ENCODE data around the gene DCUN1D1.

DCUN1D1 gene

DNA sequence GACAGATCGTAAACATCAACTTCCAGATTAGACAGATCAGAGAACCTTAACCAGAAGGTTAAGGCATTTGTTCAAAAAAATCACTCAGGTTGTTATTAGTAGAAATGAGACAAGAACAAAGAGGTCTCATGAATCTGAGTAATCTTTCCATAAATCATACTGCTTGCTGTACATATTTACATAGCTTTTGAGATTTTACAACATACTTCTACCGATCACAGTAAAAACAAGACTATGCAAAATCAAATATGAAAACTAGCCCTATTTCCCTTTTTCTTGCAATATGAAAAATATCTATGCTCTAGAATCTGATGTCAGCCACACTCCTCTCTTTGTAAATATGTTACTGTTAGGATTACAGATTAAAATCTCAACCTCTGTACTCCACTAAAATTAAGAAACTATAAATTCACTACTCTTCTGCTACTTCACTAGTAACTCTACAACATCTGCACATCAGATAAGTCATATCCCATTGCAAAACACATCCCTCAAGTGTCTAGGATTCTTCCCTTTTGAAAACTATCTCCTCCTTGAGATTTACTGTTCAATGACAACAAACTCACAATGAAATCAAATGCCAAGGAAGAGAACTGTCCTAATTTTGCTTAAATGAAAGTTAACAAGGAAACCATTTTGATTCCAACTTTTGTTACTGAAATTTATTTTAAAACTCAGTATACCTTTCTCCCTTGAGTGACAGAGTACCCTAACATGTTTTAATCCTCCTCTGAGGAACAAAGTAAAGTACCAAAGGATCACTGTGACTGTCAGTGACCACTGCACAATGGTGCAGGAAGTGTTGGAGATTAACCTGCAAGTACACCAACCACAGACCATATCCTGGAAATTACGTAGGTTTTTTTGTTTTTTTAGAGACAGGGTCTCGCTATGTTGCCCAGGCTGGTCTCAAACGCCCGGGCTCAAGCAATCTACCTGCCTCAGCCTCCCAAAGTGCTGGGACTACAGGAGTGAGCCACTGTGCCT lies 12.8 kb downstream of the DCUN1D1 start:
- in situ Hi-C loops (cut with HindIII; ENCODE audit: low sequenced_read_pairs): no loop called here
- DNase-seq (ENCODE audit: low read depth, low spot score): no peak
- TF ChIP-seq, protein P1, sequence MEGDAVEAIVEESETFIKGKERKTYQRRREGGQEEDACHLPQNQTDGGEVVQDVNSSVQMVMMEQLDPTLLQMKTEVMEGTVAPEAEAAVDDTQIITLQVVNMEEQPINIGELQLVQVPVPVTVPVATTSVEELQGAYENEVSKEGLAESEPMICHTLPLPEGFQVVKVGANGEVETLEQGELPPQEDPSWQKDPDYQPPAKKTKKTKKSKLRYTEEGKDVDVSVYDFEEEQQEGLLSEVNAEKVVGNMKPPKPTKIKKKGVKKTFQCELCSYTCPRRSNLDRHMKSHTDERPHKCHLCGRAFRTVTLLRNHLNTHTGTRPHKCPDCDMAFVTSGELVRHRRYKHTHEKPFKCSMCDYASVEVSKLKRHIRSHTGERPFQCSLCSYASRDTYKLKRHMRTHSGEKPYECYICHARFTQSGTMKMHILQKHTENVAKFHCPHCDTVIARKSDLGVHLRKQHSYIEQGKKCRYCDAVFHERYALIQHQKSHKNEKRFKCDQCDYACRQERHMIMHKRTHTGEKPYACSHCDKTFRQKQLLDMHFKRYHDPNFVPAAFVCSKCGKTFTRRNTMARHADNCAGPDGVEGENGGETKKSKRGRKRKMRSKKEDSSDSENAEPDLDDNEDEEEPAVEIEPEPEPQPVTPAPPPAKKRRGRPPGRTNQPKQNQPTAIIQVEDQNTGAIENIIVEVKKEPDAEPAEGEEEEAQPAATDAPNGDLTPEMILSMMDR (IDR thresholded peaks at IDR 0.05; ENCODE audit: low read depth, low read length): no peak
- H3K4me3 ChIP-seq (ENCODE audit: low read depth, low read length): no peak overlapping the region

DNA sequence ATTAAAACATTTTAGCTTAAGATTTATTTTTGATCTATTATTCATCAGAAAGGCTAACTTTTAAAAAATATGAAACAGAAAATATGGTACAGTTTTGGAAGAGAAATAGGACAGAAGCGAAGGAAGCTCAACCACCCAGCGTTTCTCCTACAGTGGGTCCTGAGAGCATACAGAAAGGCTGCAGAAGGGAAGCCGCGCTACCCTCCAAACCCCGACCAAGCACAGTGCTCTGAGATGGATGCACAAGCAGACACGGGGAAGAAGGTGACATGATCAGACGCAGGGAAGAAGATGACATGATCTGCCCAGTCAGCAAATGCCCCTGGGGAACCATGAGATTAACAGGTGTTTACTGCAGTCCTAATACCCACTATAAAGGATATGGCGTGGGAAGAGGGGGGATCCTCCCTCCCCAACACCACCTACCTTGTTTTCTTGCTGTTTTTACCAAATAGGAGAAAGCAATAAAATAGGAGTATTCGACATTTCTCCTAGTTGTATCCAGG lies 14.4 kb downstream of the DCUN1D1 start:
- in situ Hi-C loops (cut with HindIII; ENCODE audit: low sequenced_read_pairs): no loop called here
- H3K4me3 ChIP-seq (ENCODE audit: low read depth, low read length): no peak overlapping the region
- no peak for DNase-seq (ENCODE audit: low read depth, low spot score)
- TF ChIP-seq, protein P1 (IDR thresholded peaks at IDR 0.05; ENCODE audit: low read depth, low read length): no peak

DNA sequence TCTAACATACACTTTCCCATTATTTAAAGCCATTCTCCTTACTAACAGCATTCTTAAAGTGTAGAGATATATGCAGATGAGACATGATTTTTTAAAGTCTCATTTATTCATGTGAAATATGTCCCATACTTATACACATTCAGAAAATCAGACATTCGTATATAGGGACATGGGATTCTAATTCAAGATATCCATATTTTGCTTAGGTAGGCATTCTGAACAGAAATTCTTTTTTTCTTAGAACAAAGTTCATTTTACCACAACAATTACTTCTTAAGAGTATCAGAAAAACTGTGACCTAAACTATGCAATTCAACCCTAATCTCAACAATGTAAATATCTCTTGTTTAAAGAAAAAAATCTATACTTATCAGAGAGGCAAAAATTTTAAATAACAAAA lies 16.2 kb downstream of the DCUN1D1 start:
- TF ChIP-seq, protein P1 (IDR thresholded peaks at IDR 0.05; ENCODE audit: low read depth, low read length): no peak
- no peak overlapping the region for H3K4me3 ChIP-seq (ENCODE audit: low read depth, low read length)
- DNase-seq (ENCODE audit: low read depth, low spot score): no peak
- in situ Hi-C loops (cut with HindIII; ENCODE audit: low sequenced_read_pairs): no loop called here

DNA sequence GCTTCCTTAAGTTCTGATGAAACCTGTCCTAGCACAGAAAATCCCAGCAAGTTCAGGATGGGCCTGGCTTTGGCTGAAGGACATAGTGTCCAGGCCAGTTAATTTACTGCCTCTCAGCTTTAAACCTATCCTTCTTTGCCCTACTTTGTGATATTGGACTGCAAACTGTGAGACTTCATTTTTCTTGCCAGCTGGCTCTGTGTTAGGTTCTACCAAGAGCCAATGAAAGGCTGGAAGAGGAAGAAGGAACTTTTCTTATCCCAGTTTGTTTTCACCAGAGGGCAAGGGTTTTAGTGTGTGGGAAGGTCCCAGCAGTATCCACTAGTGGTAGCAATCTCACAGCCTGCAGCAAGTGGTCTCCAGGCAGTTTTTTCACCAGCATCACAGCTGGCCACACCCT lies 18.2 kb downstream of the DCUN1D1 start:
- in situ Hi-C loops (cut with HindIII; ENCODE audit: low sequenced_read_pairs): no loop called here
- DNase-seq (ENCODE audit: low read depth, low spot score): no peak
- TF ChIP-seq, protein P1 (IDR thresholded peaks at IDR 0.05; ENCODE audit: low read depth, low read length): no peak
- no peak overlapping the region for H3K4me3 ChIP-seq (ENCODE audit: low read depth, low read length)

DNA sequence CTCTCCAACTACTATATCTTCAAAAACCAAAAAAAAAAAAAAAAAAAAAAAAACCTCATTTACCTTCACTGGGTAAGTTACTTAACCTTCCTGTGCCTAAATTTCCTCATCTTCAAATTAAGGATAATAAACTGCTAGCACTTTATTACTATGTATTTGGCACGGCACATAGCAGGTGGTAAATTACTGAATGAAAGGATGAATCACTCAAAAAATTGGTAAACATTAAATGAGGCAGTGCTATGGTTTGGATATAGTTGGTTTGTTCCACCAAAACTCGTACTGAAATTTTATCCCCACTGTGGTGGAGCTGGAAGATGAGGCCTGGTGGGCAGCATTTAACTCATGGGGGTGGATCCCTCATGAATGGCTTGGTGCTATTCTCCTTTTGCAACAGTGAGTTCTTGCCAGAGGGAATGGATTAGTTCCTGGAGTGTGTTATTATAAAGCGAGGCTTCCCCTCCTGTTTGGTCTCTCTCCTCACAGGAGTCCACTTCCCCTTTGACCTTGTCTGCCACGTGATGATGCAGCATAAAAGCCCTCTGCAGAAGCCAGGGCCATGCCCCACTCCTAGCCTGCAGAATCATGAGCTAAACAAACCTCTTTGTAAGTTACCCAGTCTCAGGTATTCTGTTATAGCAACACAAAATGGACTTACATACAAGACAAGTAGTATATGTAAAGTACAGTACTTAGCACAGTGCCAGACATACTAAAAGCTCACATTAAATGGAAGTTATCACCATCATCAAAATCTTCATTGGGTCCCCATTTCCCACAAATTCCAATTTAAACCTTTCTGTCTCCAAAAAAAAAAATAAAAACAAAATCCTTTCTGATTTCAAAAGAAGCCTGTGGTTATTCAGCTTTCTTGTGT lies 20.6 kb downstream of the DCUN1D1 start:
- TF ChIP-seq, protein P1 (IDR thresholded peaks at IDR 0.05; ENCODE audit: low read depth, low read length): no peak
- DNase-seq (ENCODE audit: low read depth, low spot score): peak; percentile 26
- H3K4me3 ChIP-seq (ENCODE audit: low read depth, low read length): no peak overlapping the region
- in situ Hi-C loops (cut with HindIII; ENCODE audit: low sequenced_read_pairs): no loop called here

DNA sequence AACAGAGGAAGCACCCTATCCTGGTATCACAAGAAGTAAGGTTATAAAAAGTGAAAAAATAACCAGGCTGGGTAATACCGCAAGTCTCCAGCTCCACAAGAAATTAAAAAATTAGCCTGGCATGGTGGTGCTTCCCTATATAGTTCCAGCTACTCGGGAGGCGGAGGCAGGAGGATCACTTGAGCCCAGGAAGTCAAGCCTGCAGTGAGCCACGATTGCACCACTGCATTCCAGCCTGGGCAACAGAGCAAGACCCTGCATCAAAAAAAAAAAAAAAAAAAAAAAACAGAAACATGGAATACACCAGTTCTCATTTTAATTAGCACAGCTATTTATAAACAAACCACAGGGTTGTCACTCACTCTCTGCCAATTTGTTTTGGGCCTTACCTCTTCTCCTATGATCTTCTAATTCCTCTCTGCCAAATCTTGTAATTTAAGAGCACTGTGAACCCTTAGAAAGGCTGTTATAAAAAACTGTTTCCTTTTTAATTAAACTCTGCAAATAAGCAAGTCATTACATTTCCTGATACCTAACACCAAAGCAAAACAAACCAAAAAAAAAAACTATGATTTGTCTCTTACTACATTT lies 22.6 kb downstream of the DCUN1D1 start:
- H3K4me3 ChIP-seq (ENCODE audit: low read depth, low read length): no peak overlapping the region
- in situ Hi-C loops (cut with HindIII; ENCODE audit: low sequenced_read_pairs): no loop called here
- TF ChIP-seq, protein P1 (IDR thresholded peaks at IDR 0.05; ENCODE audit: low read depth, low read length): no peak
- DNase-seq (ENCODE audit: low read depth, low spot score): no peak
